22Rv1 (cell line): ENCODE results near the gene SORCS2.

Source experiments
- CTCF ChIP-seq: fragments of 450-650 bp; IDR thresholded peaks from 2 replicates; pipeline ENCODE4 v1.5.1; 2017; ENCODE audit warnings: mild to moderate bottlenecking
- ZFX ChIP-seq: fragments of 450-650 bp; IDR thresholded peaks from 2 replicates; pipeline ENCODE4 v1.6.1; 2017; ENCODE audit warnings: antibody characterized with exemption, borderline replicate concordance

GRCh38 chr4:7226439-7226838 is 34.1 kb downstream of the SORCS2 start:
- TF ChIP-seq CTCF = no peak
- TF ChIP-seq ZFX = no peak
